ENCODE results near the gene LGR5.

DNA sequence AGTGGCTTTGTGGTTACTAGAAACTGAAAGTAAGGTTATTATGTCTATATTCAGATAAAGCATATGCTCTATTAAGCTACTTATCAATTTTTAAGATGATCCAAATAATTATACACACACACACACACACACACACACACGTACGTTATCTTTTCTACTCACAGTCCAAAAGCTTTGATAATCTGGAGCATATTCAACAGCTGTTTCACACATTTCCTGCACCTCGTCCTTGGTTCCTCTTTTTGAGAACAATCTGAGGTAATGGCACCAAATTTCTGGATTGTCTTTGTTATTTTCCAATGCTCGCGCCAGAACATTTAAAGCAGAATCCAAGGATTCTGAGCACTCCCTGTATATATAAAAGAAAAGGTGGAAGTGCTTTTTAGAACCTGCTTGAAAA, 186.5 kb downstream of the LGR5 start:
- TF ChIP-seq, protein P1, sequence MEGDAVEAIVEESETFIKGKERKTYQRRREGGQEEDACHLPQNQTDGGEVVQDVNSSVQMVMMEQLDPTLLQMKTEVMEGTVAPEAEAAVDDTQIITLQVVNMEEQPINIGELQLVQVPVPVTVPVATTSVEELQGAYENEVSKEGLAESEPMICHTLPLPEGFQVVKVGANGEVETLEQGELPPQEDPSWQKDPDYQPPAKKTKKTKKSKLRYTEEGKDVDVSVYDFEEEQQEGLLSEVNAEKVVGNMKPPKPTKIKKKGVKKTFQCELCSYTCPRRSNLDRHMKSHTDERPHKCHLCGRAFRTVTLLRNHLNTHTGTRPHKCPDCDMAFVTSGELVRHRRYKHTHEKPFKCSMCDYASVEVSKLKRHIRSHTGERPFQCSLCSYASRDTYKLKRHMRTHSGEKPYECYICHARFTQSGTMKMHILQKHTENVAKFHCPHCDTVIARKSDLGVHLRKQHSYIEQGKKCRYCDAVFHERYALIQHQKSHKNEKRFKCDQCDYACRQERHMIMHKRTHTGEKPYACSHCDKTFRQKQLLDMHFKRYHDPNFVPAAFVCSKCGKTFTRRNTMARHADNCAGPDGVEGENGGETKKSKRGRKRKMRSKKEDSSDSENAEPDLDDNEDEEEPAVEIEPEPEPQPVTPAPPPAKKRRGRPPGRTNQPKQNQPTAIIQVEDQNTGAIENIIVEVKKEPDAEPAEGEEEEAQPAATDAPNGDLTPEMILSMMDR (IDR thresholded peaks at IDR 0.05) = no peak
- no peak for TF ChIP-seq POLR2A (IDR thresholded peaks at IDR 0.05)

Data from esophagus squamous epithelium (tissue), 4 donors.